Skeletal muscle cell (primary cell): Measurements from ENCODE around the gene CTSA.
"Not testable (repeated sequence)": the region's sequence is repeated elsewhere in the genome, so short reads cannot be mapped to it uniquely, and the experiment has no call there.

Experiments used
- DNase-seq: peaks from one replicate; pipeline ENCODE4 v3.0.0-alpha.2; 2010; ENCODE audit warnings: low read depth
- H3K4me3 ChIP-seq: 2 replicates; pipeline ENCODE4 v1.5.1; 2011; ENCODE audit warnings: low read depth, mild to moderate bottlenecking, control low read depth, low read length, moderate library complexity

CTSA gene

GRCh38 chr20:45863543-45864470 is 27.3 kb upstream of the CTSA start:
- DNase-seq: no peak
- no peak overlapping the region for H3K4me3 ChIP-seq

GRCh38 chr20:45866454-45866853 is 24.7 kb upstream of the CTSA start:
- no peak for DNase-seq
- H3K4me3 ChIP-seq: no peak overlapping the region

GRCh38 chr20:45867136-45867818 is 23.9 kb upstream of the CTSA start:
- DNase-seq: no peak
- H3K4me3 ChIP-seq: no peak overlapping the region

GRCh38 chr20:45867819-45868176 is 23.3 kb upstream of the CTSA start:
- no peak overlapping the region for H3K4me3 ChIP-seq
- DNase-seq: no peak

- no peak for DNase-seq
- H3K4me3 ChIP-seq: no peak overlapping the region
These were observed 18.5 kb upstream of the CTSA start for GRCh38 chr20:45872626-45873025.

- H3K4me3 ChIP-seq: no peak overlapping the region
- DNase-seq: no peak
These were observed 17.6 kb upstream of the CTSA start for GRCh38 chr20:45873409-45874103.

- DNase-seq, H3K4me3 ChIP-seq: not testable (repeated sequence)
These were observed 17.0 kb upstream of the CTSA start for GRCh38 chr20:45874104-45874481.

GRCh38 chr20:45874576-45874975 is 16.6 kb upstream of the CTSA start:
- DNase-seq: no peak

GRCh38 chr20:45878076-45878761 is 12.9 kb upstream of the CTSA start:
- no peak overlapping the region for H3K4me3 ChIP-seq
- DNase-seq: no peak

More at GRCh38 chr20:45874576-45874975, 16.6 kb upstream of the CTSA start:
- no peak overlapping the region for H3K4me3 ChIP-seq

GRCh38 chr20:45880988-45881788 is 9.9 kb upstream of the CTSA start, which contains the start of gene ZSWIM1:
TSS of gene ZSWIM1 (plus strand) at chr20:45881227. CDS start at chr20:45882593, 1,366 bp downstream.
- H3K4me3 ChIP-seq: peak within 1 kb of the TSS; percentile 68
- DNase-seq: peak; percentile 94

GRCh38 chr20:45882469-45883099 is 8.6 kb upstream of the CTSA start:
- no peak overlapping the region for H3K4me3 ChIP-seq
- DNase-seq: no peak

- no peak overlapping the region for H3K4me3 ChIP-seq
- no peak for DNase-seq
These were observed 8.1 kb upstream of the CTSA start for GRCh38 chr20:45883100-45883469.

- no peak for DNase-seq
- H3K4me3 ChIP-seq: no peak overlapping the region
These were observed 4.4 kb upstream of the CTSA start for GRCh38 chr20:45886590-45887345.

- H3K4me3 ChIP-seq: no peak within 1 kb of the TSS
- DNase-seq: no peak
These were observed 3.8 kb upstream of the CTSA start, which contains the start of gene SPATA25 for GRCh38 chr20:45887346-45887715. TSS of gene SPATA25 (minus strand) at chr20:45887622. CDS start at chr20:45887590, 32 bp downstream.

- no peak for DNase-seq
These were observed 2.5 kb upstream of the CTSA start for GRCh38 chr20:45888681-45889080.

GRCh38 chr20:45890077-45890984 is 804 bp upstream of the CTSA start:
- DNase-seq: peak; percentile 39
- H3K4me3 ChIP-seq: peak overlapping the region; percentile 75

More at GRCh38 chr20:45888681-45889080, 2.5 kb upstream of the CTSA start:
- H3K4me3 ChIP-seq: no peak overlapping the region
